ENCODE data around the gene FLNC.

The FLNC gene

GRCh38 chr7:128845475-128845874 lies 15.3 kb downstream of the FLNC start:
- TF ChIP-seq, protein P1, sequence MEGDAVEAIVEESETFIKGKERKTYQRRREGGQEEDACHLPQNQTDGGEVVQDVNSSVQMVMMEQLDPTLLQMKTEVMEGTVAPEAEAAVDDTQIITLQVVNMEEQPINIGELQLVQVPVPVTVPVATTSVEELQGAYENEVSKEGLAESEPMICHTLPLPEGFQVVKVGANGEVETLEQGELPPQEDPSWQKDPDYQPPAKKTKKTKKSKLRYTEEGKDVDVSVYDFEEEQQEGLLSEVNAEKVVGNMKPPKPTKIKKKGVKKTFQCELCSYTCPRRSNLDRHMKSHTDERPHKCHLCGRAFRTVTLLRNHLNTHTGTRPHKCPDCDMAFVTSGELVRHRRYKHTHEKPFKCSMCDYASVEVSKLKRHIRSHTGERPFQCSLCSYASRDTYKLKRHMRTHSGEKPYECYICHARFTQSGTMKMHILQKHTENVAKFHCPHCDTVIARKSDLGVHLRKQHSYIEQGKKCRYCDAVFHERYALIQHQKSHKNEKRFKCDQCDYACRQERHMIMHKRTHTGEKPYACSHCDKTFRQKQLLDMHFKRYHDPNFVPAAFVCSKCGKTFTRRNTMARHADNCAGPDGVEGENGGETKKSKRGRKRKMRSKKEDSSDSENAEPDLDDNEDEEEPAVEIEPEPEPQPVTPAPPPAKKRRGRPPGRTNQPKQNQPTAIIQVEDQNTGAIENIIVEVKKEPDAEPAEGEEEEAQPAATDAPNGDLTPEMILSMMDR (conservative IDR thresholded peaks at IDR 0.05; ENCODE audit: low read length): no peak
- TF ChIP-seq EZH2phosphoT487 (IDR thresholded peaks at IDR 0.05; ENCODE audit: borderline replicate concordance): no peak

DNA sequence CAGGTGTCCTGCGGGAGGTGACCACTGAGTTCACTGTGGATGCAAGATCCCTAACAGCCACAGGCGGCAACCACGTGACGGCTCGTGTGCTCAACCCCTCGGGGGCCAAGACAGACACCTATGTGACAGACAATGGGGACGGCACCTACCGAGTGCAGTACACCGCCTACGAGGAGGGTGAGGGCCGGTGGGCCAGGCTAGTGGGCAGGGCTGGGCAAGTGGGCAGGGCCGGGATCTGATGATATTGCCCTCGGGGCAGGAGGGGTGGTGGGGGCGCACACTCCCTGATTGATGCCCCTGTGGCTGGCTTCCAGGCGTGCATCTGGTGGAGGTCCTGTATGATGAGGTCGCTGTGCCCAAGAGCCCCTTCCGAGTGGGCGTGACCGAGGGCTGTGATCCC lies 15.8 kb downstream of the FLNC start:
- Histone ChIP-seq H3F3A (ENCODE audit: low read depth) (no peaks in the 10 kb centered on the region), H3K79me2 (ENCODE audit: insufficient read depth, low read length) (no peaks in the 10 kb centered on the region), H4K20me1 (ENCODE audit: insufficient read depth, low read length, poor library complexity, severe bottlenecking) (no peaks in the 10 kb centered on the region), H3K9me3 (ENCODE audit: insufficient read depth, low read depth, low read length) (no peaks in the 10 kb centered on the region), H2AFZ (ENCODE audit: low read length) (no peak overlapping the region), H3K9me2 (replicated peaks; ENCODE audit: low read depth, low read length) (no peaks in the 10 kb centered on the region), H3K27me3 (ENCODE audit: insufficient read depth, low read length, poor library complexity, severe bottlenecking) (no peaks in the 10 kb centered on the region), H3K4me2 (ENCODE audit: low read depth, low read length, poor library complexity, severe bottlenecking) (no peak overlapping the region), H3K9ac (ENCODE audit: low read depth, low read length, poor library complexity, severe bottlenecking) (no peak overlapping the region), H3K36me3 (ENCODE audit: insufficient read depth, low read length) (no peaks in the 10 kb centered on the region), H3K4me1 (ENCODE audit: insufficient read depth, low read length, poor library complexity, severe bottlenecking) (peaks cover 7% of the 10 kb centered on the region), H3K4me3 (ENCODE audit: low read length, poor library complexity, severe bottlenecking) (no peak overlapping the region)
- TF ChIP-seq, protein P1 (conservative IDR thresholded peaks at IDR 0.05; ENCODE audit: low read length): no peak
- no peak for TF ChIP-seq EZH2phosphoT487 (IDR thresholded peaks at IDR 0.05; ENCODE audit: borderline replicate concordance)

More at GRCh38 chr7:128845475-128845874, 15.3 kb downstream of the FLNC start:
- Histone ChIP-seq H2AFZ (ENCODE audit: low read length) (no peak overlapping the region), H3K36me3 (ENCODE audit: insufficient read depth, low read length) (no peaks in the 10 kb centered on the region), H4K20me1 (ENCODE audit: insufficient read depth, low read length, poor library complexity, severe bottlenecking) (no peaks in the 10 kb centered on the region), H3K9ac (ENCODE audit: low read depth, low read length, poor library complexity, severe bottlenecking) (no peak overlapping the region), H3K79me2 (ENCODE audit: insufficient read depth, low read length) (no peaks in the 10 kb centered on the region), H3K4me3 (ENCODE audit: low read length, poor library complexity, severe bottlenecking) (no peak overlapping the region), H3K27me3 (ENCODE audit: insufficient read depth, low read length, poor library complexity, severe bottlenecking) (no peaks in the 10 kb centered on the region), H3K9me3 (ENCODE audit: insufficient read depth, low read depth, low read length) (no peaks in the 10 kb centered on the region), H3K4me1 (ENCODE audit: insufficient read depth, low read length, poor library complexity, severe bottlenecking) (peaks cover 7% of the 10 kb centered on the region), H3F3A (ENCODE audit: low read depth) (no peaks in the 10 kb centered on the region), H3K9me2 (replicated peaks; ENCODE audit: low read depth, low read length) (no peaks in the 10 kb centered on the region), H3K4me2 (ENCODE audit: low read depth, low read length, poor library complexity, severe bottlenecking) (no peak overlapping the region)

DNA sequence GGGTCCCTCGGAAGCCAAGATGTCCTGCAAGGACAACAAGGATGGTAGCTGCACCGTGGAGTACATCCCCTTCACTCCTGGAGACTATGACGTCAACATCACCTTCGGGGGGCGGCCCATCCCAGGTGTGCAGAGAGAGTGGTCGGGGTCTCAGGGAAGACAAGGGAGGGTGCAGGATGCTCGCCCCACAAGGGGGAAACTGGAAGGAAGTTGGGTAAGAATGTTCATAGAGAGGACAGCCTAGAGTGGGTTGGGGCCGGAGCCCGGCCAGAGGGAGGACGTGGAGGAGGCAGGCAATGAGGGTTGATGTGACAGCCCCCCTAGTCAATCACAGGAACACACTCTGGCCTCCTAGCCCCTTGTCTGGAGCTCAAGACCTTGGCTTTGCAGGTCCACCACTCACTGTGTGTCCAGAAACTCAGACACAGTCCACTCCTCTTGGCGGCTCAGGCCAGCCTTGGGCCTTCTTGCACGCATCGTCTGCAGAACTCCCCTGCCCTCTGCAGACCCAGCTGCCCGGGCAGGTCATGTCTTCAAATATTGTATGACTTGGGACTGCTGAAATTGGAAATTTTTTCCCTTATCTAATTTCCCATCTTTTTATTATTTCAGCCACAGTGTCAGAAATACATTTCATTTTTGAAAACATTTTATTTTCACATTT lies 16.7 kb downstream of the FLNC start:
- no peak overlapping the region for H3K4me2 ChIP-seq (ENCODE audit: low read depth, low read length, poor library complexity, severe bottlenecking)
- no peaks in the 10 kb centered on the region for H3K36me3 ChIP-seq (ENCODE audit: insufficient read depth, low read length)
- no peaks in the 10 kb centered on the region for H3K9me3 ChIP-seq (ENCODE audit: insufficient read depth, low read depth, low read length)
- H3K9me2 ChIP-seq (replicated peaks; ENCODE audit: low read depth, low read length): no peaks in the 10 kb centered on the region
- H3K4me3 ChIP-seq (ENCODE audit: low read length, poor library complexity, severe bottlenecking): no peak overlapping the region
- TF ChIP-seq EZH2phosphoT487 (IDR thresholded peaks at IDR 0.05; ENCODE audit: borderline replicate concordance): no peak
- TF ChIP-seq, protein P1 (conservative IDR thresholded peaks at IDR 0.05; ENCODE audit: low read length): no peak
- no peak overlapping the region for H3K9ac ChIP-seq (ENCODE audit: low read depth, low read length, poor library complexity, severe bottlenecking)
- H2AFZ ChIP-seq (ENCODE audit: low read length): no peak overlapping the region
- no peaks in the 10 kb centered on the region for H3F3A ChIP-seq (ENCODE audit: low read depth)
- no peaks in the 10 kb centered on the region for H4K20me1 ChIP-seq (ENCODE audit: insufficient read depth, low read length, poor library complexity, severe bottlenecking)
- H3K27me3 ChIP-seq (ENCODE audit: insufficient read depth, low read length, poor library complexity, severe bottlenecking): no peaks in the 10 kb centered on the region
- H3K79me2 ChIP-seq (ENCODE audit: insufficient read depth, low read length): no peaks in the 10 kb centered on the region
- H3K4me1 ChIP-seq (ENCODE audit: insufficient read depth, low read length, poor library complexity, severe bottlenecking): peaks cover under 1% of the 10 kb centered on the region
